GM18873 (cell line): ENCODE data around the gene LMX1A.

Source experiments
- ATAC-seq: cut with Tn5 transposase; IDR thresholded peaks from one replicate; pipeline ENCODE4 v1.9.1; 2021; ENCODE audit warnings: mild to moderate bottlenecking, moderate library complexity, moderate number of reproducible peaks; ENCODE audit not compliant: unreplicated experiment, low FRiP score

The LMX1A gene

GRCh38 chr1:165228111-165228655 lies 128.3 kb downstream of the LMX1A start:
- ATAC-seq = no peak

GRCh38 chr1:165226326-165226725 lies 130.2 kb downstream of the LMX1A start:
- no peak for ATAC-seq

- ATAC-seq = no peak
These were observed 130.9 kb downstream of the LMX1A start for GRCh38 chr1:165225650-165226049.

- no peak for ATAC-seq
These were observed 131.5 kb downstream of the LMX1A start for GRCh38 chr1:165225062-165225461.

GRCh38 chr1:165224504-165224903 lies 132.0 kb downstream of the LMX1A start:
- ATAC-seq = no peak

- ATAC-seq = no peak
These were observed 133.9 kb downstream of the LMX1A start for GRCh38 chr1:165222580-165222979.

GRCh38 chr1:165218731-165219130 lies 137.8 kb downstream of the LMX1A start:
- ATAC-seq = no peak

- no peak for ATAC-seq
These were observed 138.6 kb downstream of the LMX1A start for GRCh38 chr1:165217958-165218357.

GRCh38 chr1:165216254-165216653 lies 140.3 kb downstream of the LMX1A start:
- no peak for ATAC-seq

- ATAC-seq = no peak
These were observed 140.8 kb downstream of the LMX1A start for GRCh38 chr1:165215676-165216075.

GRCh38 chr1:165212229-165212628 lies 144.3 kb downstream of the LMX1A start:
- no peak for ATAC-seq

- no peak for ATAC-seq
These were observed 148.5 kb downstream of the LMX1A start for GRCh38 chr1:165207853-165208515.

GRCh38 chr1:165205145-165205544 lies 151.4 kb downstream of the LMX1A start:
- no peak for ATAC-seq

- ATAC-seq = no peak
These were observed 152.0 kb downstream of the LMX1A start for GRCh38 chr1:165204548-165204947.

GRCh38 chr1:165191087-165191486 lies 165.4 kb downstream of the LMX1A start:
- ATAC-seq = no peak

- ATAC-seq = no peak
These were observed 166.6 kb downstream of the LMX1A start for GRCh38 chr1:165189913-165190312.

- no peak for ATAC-seq
These were observed 167.5 kb downstream of the LMX1A start for GRCh38 chr1:165189011-165189410.

- no peak for ATAC-seq
These were observed 169.2 kb downstream of the LMX1A start for GRCh38 chr1:165187031-165188009.

GRCh38 chr1:165185161-165185889 lies 171.2 kb downstream of the LMX1A start:
- no peak for ATAC-seq

- ATAC-seq = no peak
These were observed 173.5 kb downstream of the LMX1A start for GRCh38 chr1:165182975-165183374.

GRCh38 chr1:165179306-165179705 lies 177.2 kb downstream of the LMX1A start:
- no peak for ATAC-seq
